GM19372 (cell line): Measurements from ENCODE around the gene UBXN7.
"Not testable (repeated sequence)": the region's sequence is repeated elsewhere in the genome, so short reads cannot be mapped to it uniquely, and the experiment has no call there.

Source experiments
- ATAC-seq: cut with Tn5 transposase; IDR thresholded peaks from one replicate; pipeline ENCODE4 v1.9.1; 2021; ENCODE audit warnings: mild to moderate bottlenecking, low read depth, moderate library complexity; ENCODE audit not compliant: unreplicated experiment

Gene UBXN7

DNA sequence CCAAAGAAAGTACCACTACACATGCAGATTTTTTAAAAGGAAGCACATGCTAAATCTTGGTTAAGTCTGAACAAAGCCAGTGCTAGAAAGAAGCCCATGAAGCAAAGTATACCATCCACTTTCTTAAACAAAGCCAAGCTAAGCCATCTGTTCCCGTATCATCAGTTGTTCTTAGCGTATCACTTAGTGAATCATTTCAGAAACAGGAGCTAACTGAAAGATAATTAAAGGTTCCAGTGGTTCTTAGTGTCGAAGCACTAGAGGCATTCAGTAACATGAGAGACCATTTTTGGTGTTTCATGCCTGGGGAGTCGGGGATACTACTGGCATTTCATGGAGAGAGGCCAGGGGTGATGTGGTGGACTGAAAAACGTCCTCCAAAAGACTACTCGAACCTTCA is 12.8 kb downstream of the UBXN7 start:
- ATAC-seq, result no peak

- no peak for ATAC-seq
Observed at GRCh38 chr3:196418601-196419000, 13.6 kb downstream of the UBXN7 start.

DNA sequence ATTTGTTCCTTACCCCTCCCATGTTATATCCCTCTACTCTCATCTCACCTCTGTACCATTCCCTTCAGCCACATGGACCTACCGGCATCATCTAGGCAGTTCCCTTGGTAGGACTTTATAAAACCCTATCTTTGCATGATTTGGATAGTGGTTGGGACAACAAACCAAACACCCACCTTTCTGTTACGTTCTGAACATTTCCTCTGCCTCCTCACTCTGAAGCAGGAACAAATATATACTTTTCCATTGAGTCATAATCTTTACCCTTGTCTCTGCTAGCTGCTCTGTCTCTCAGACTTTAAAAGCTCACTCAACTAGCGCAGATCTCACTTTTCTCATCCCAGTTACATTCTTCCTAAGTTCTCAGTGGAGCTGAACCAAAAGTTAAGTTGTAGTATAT is 17.8 kb downstream of the UBXN7 start:
- ATAC-seq, result no peak

DNA sequence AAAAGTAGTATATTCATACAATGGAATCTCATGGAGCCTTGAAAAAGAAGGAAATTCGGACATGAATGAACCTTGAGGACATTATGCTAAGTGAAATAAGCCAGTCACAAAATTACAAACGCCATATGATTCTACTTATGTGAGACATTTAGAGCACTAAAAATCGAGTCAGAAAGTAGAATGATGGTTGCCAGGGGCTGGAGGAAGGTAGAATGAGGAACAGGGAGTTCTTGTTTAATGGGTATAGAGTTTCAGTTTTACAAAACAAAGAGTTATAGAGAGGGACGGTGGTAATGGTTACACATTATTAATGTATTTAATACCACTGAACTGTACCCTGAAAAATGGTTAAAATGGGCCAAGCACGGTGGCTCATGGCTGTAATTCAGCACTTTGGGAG is 19.5 kb downstream of the UBXN7 start:
- ATAC-seq, result no peak

DNA sequence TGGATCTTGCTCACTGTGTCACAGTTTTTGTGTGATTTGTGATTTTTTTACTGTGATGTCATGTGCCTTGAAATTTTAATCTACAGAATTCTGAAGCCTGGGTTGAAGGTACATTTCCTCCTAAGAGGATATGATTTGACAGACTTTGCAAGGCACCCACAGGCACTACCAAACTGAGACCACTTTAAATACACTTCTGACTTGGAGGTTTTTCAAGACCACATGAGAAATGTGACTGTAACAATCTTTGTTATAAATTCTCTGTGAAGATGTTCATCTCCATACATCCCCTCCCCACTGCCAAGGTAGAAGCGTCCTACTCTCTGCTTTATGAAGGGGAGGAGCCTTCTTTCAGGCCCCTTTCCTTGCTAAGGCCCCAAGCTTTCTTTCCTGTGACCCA is 22.8 kb downstream of the UBXN7 start:
- ATAC-seq, result no peak

- ATAC-seq, result no peak
Observed at GRCh38 chr3:196408565-196409300, 23.5 kb downstream of the UBXN7 start.

DNA sequence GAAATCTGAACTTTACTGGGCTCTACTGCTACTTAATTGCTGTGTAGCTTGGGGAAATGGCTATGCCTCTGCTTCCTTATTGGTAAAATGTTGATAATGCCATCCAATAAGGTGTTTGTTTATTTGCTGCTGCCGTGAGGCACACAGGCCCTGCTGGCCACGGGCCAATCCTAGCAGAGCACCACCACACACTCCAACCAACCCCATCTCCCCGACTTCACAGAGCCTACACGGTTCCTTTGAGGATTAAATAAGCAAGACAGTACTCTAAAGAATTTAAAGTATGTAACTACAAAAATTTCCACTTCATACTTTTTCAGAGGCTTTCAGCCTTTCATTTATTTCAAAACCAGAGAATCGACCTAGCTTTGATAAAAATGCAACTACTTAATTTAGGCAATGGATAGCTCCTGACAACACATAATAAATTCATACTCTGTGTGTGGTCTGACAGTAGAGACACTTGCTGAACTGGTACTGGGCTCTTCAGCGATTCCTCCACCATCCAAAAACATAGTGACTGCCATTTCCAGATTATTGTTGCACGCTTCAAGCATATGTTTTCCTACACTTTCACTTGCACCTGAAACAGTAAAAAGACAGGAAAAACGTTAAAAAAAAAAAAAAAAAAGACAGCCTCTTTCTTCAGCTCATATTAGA is 25.3 kb downstream of the UBXN7 start:
- ATAC-seq, result no peak

DNA sequence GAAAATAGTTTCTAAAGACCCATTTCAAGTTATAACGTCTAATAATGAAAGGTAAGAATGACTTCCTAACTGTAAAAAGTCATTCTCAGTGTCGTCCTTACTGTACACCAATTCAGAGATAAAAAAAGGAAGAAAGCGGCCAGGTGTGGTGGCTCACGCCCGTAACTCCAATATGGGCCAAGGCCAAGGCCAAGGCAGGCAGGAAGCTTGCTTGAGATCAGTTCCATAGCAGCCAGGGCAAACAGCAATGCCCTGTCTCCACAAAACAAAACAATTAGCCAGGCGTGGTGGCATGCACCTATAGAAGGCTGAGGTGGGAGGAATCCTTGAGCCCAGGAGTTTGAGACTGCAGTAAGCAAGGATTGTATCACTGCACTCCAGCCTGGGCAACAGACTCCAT is 31.9 kb downstream of the UBXN7 start:
- ATAC-seq, result no peak

- ATAC-seq, result no peak
Observed at GRCh38 chr3:196399485-196399945, 32.7 kb downstream of the UBXN7 start.

DNA sequence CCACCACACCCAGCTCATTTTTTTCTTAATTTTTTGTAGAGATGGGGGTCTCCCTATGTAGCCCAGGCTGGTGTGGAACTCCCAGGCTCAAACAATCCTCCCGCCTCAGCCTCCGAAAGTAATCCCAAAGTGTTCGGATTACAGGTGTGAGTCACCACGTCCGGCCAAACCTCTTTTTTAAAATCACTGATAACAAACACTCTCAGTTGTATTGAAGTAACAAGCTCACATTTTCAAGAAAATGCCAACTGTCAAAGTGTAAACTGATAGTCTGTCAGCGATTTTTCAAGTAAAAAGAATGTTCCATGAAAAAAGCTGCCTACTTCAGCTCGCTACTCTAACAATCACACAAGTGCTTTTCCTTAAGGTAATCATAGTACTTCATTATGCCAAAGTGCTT is 33.4 kb downstream of the UBXN7 start:
- no peak for ATAC-seq

- ATAC-seq, result no peak
Observed at GRCh38 chr3:196397941-196398340, 34.3 kb downstream of the UBXN7 start.

DNA sequence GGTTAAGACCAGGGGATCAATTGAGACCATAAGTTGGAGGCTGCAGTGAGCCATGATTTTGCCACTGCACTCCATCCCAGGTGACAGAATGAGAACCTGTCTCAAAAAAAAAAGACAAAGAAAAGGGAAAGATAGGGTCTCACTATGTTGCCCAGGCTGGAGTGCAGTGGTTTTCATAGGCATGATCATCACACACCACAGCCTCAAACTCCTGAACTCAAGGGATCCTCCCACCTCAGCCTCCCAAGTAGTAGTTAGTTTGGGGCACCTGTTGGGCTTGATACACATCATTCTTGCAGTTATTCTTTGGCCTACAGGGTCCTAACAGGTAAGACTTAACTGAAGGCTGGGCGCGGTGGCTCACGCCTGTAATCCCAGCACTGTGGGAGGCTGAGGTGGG is 42.1 kb downstream of the UBXN7 start:
- no peak for ATAC-seq

- ATAC-seq, result no peak
Observed at GRCh38 chr3:196388956-196389355, 43.3 kb downstream of the UBXN7 start.

DNA sequence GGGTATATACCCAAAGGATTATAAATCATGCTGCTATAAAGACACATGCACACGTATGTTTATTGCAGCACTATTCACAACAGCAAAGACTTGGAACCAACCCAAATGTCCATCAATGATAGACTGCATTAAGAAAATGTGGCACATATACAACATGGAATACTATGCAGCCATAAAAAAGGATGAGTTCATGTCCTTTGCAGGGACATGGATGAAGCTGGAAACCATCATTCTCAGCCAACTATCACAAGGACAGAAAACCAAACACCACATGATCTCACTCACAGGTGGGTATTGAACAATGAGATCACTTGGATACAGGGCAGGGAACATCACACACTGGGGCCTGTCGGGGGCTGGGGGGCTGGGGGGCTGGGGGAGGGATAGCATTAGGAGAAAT is 44.3 kb downstream of the UBXN7 start:
- ATAC-seq, result not testable (repeated sequence)

GRCh38 chr3:196386797-196387196 is 45.4 kb downstream of the UBXN7 start:
- not testable (repeated sequence) for ATAC-seq

DNA sequence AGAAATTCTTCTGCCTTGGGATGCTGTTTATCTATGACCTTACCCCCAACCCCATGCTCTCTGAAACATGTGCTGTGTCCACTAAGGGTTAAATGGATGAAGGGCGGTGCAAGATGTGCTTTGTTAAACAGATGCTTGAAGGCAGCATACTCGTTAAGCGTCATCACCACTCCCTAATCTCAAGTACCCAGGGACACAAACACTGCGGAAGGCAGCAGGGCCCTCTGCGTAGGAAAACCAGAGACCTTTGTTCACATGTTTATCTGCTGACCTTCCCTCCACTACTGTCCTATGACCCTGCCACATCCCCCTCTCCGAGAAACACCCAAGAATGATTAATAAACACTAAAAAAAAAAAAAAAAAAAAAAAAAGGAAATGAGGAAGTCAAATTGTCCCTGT is 46.2 kb downstream of the UBXN7 start:
- ATAC-seq, result not testable (repeated sequence)

- not testable (repeated sequence) for ATAC-seq
Observed at GRCh38 chr3:196385446-196385845, 46.8 kb downstream of the UBXN7 start.

- no peak for ATAC-seq
Observed at GRCh38 chr3:196378146-196378841, 53.9 kb downstream of the UBXN7 start.

DNA sequence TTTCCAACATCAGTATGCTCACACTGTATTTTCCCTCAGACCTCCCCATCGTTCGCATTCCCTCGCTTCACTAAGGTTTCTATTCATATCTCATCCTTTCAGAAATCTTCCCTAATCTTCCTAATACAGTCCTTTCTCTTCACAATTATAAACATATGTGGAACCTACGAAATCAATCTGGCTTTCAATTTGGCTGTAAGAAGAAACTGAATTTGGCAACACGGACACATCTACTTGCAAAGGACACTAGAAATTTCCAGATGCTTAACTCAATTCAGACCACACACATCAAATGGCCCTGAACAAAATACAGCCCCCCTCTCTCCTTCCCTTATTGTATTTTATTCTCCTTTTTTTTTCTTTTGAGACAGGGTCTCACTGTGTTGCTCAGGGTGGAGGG is 54.9 kb downstream of the UBXN7 start:
- ATAC-seq, result no peak

- no peak for ATAC-seq
Observed at GRCh38 chr3:196365736-196366135, 66.5 kb downstream of the UBXN7 start.

- no peak for ATAC-seq
Observed at GRCh38 chr3:196360586-196360985, 71.6 kb downstream of the UBXN7 start.

DNA sequence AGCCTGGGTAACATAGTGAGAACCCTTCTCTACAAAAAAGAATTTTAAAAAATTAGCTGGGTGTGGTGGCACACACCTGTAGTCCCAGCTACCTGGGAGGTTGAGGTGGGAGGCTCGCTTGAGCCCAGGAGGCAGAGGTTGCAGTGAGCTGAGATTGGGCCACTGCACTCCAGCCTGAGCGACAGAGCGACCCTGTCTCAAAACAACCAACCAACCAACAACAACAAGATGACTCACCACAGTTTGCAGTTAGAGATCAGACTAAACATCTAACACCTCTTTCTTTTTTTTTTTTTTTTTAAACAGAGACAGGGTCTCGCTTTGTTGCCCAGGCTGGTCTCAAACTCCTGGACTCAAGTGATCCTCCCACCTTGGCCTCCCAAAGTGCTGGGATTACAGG is 73.7 kb downstream of the UBXN7 start:
- ATAC-seq, result not testable (repeated sequence)
